MCF 10A (cell line): ENCODE measurements around the gene MIER2. TPM values are rescaled to one million over a fixed set of nuclear protein-coding genes. Genes with fewer than 3 reads are reported as not detected.

ENCODE experiments used
- BruUV-seq: library from RNA; stranded (reverse); fragments of 400-500 nt; replicated peaks from 2 replicates; lab custom pipeline; 2021; lab: Mats Ljungman, UMichigan
- CTCF ChIA-PET: fragments of 300-600 bp; sonication (Branson Sonifier 250); formaldehyde crosslinking; extraction: SDS; loops from one replicate; lab custom pipeline; 2021; ENCODE audit warnings: antibody characterized with exemption, inconsistent platforms; lab: Yijun Ruan, JAX
- POLR2A ChIA-PET: fragments of 300-600, 350-650 bp; sonication (Branson Sonifier 250); formaldehyde crosslinking; extraction: SDS; loops from one replicate; lab custom pipeline; 2020; ENCODE audit warnings: antibody characterized with exemption, inconsistent platforms; lab: Yijun Ruan, JAX
- DNase-seq: peaks from one replicate; pipeline ENCODE4 v3.0.0-alpha.2; 2018; ENCODE audit not compliant: unreplicated experiment
- H3K27ac Mint-ChIP-seq: one replicate; pipeline ENCODE4 v1.8.0; 2022; ENCODE audit warnings: mild to moderate bottlenecking, low read depth, mixed read lengths; ENCODE audit not compliant: unreplicated experiment
- H3K27me3 Mint-ChIP-seq: one replicate; pipeline ENCODE4 v1.8.0; 2022; ENCODE audit warnings: mixed read lengths; ENCODE audit not compliant: insufficient read depth, unreplicated experiment
- H3K36me3 Mint-ChIP-seq: one replicate; pipeline ENCODE4 v1.8.0; 2022; ENCODE audit warnings: mild to moderate bottlenecking, moderate library complexity, mixed read lengths; ENCODE audit not compliant: insufficient read depth, unreplicated experiment
- H3K4me1 Mint-ChIP-seq: one replicate; pipeline ENCODE4 v1.8.0; 2022; ENCODE audit warnings: mixed read lengths; ENCODE audit not compliant: insufficient read depth, unreplicated experiment
- H3K4me3 Mint-ChIP-seq: one replicate; pipeline ENCODE4 v1.8.0; 2022; ENCODE audit warnings: mild to moderate bottlenecking, moderate library complexity, mixed read lengths; ENCODE audit not compliant: unreplicated experiment
- H3K9me3 Mint-ChIP-seq: one replicate; pipeline ENCODE4 v1.8.0; 2022; ENCODE audit warnings: mixed read lengths; ENCODE audit not compliant: unreplicated experiment
- intact Hi-C: fragments of 100-400 bp; cut with micrococcal nuclease; formaldehyde crosslinking; loops from 2 replicates; pipeline ENCODE4 v1.14.1; 2022
- total RNA-seq: library from RNA; stranded (reverse); gene quantifications from 2 replicates; pipeline ENCODE4 v1.2.3, GENCODE V29; 2022
- TF ChIP-seq, protein P1 (sequence below): fragments of 200-600 bp; IDR thresholded peaks from one replicate; pipeline ENCODE4 v1.8.0; 2022; ENCODE audit warnings: antibody characterized with exemption, mild to moderate bottlenecking; ENCODE audit not compliant: unreplicated experiment

The MIER2 gene
- total RNA-seq, 1 experiment from 2014 or later, result 24.2 TPM

DNA sequence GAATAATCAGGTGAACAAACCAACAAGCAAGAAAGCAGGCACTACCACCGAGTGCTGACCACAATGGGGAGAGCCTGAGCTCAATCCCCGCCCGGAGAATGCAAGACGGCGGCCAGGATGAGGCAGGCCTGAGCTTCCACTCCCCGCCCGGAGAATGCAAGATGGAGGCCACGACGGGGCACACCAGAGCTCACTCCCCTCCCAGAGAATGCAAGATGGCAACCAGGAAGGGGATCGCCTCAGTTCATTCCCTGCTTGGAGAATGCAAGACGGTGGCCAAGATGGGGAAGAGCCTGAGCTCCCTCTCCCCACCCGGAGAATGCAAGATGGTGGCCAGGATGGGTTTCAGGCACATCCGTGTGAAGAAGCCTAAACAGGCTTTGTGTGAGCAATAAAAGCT lies 24.7 kb upstream of the MIER2 start:
- Mint-ChIP-seq H3K4me1 (peaks cover 10% of the 10 kb centered on the region), H3K36me3 (no peaks in the 10 kb centered on the region), H3K4me3 (no peak overlapping the region), H3K27me3 (peaks cover 30% of the 10 kb centered on the region), H3K27ac (no peak overlapping the region), H3K9me3 (no peaks in the 10 kb centered on the region)
- POLR2A ChIA-PET, result no interaction called here
- no TSS peak for BruUV-seq
- CTCF ChIA-PET, result interaction anchor here (1.0 kb wide), 1 partner anchor 102 kb away, joined by 4 read pairs; no protein-coding TSS in a partner anchor
- intact Hi-C loops, result no loop called here
- TF ChIP-seq, protein P1, sequence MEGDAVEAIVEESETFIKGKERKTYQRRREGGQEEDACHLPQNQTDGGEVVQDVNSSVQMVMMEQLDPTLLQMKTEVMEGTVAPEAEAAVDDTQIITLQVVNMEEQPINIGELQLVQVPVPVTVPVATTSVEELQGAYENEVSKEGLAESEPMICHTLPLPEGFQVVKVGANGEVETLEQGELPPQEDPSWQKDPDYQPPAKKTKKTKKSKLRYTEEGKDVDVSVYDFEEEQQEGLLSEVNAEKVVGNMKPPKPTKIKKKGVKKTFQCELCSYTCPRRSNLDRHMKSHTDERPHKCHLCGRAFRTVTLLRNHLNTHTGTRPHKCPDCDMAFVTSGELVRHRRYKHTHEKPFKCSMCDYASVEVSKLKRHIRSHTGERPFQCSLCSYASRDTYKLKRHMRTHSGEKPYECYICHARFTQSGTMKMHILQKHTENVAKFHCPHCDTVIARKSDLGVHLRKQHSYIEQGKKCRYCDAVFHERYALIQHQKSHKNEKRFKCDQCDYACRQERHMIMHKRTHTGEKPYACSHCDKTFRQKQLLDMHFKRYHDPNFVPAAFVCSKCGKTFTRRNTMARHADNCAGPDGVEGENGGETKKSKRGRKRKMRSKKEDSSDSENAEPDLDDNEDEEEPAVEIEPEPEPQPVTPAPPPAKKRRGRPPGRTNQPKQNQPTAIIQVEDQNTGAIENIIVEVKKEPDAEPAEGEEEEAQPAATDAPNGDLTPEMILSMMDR, result no peak
- no peak for DNase-seq

DNA sequence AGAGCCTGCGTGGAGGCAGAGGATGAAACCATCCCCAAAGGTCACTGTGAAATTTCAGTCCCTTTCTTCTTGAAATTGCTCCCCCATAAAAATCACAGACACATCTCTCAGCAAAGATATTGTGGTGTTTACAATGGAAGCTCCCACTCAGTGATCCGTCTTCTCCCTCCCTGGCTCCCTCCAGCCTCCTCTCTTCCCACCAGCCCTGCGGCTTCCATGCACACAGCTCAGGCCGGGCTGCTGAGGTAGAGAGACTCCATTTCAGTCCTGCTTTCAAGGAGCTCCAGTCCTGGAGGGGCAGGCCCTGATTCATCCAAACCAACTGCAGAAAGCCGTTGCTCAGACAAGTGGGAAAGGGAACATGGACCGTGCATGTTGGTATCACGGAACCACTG lies 24.0 kb upstream of the MIER2 start:
- no peaks in the 10 kb centered on the region for H3K9me3 Mint-ChIP-seq
- no TSS peak for BruUV-seq
- TF ChIP-seq, protein P1, result no peak
- no peak for DNase-seq
- no peaks in the 10 kb centered on the region for H3K36me3 Mint-ChIP-seq
- POLR2A ChIA-PET, result no interaction called here
- H3K4me1 Mint-ChIP-seq, result peaks cover 5% of the 10 kb centered on the region
- H3K27me3 Mint-ChIP-seq, result peaks cover 30% of the 10 kb centered on the region
- CTCF ChIA-PET, result interaction anchor here (1.0 kb wide), 1 partner anchor 101 kb away, joined by 4 read pairs; no protein-coding TSS in a partner anchor
- H3K4me3 Mint-ChIP-seq, result no peak overlapping the region
- intact Hi-C loops, result no loop called here
- no peak overlapping the region for H3K27ac Mint-ChIP-seq

DNA sequence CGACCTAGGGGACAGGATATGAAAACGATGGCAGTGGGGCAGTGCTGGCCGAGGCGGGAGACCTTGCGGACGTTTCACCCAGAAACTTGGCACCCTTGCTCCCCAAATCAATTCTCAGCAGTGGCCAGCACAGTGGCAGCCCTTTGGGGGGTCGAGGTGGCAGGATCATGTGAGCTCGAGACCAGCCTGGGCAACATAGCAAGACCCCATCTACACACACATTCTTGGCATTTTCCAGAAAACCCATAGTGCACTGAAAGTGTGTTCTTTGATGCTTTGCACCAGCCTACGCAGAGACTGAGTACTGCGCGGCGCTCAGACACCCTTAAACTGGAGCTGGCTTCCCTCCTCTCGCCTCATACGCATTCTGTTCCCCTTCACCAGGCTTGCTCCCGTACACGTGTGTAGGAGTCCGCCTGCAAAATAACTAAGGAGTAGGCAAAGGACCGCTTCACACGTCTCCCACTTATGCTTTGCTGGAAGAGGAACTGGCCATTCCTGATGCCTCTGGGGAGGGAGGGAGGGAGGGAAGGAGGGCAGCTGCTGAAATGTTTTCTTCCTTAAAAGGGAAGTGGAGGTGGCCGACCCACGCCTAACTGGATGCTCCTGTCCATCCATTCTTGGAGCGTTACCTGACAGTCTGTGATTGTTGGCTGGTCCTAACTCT lies 23.5 kb upstream of the MIER2 start:
- Mint-ChIP-seq H3K4me3 (no peak overlapping the region), H3K9me3 (no peaks in the 10 kb centered on the region), H3K27me3 (peaks cover 30% of the 10 kb centered on the region), H3K36me3 (no peaks in the 10 kb centered on the region), H3K4me1 (no peaks in the 10 kb centered on the region), H3K27ac (no peak overlapping the region)
- TF ChIP-seq, protein P1, result no peak
- POLR2A ChIA-PET, result no interaction called here
- no peak for DNase-seq
- intact Hi-C loops, result no loop called here
- CTCF ChIA-PET, result no interaction called here
- BruUV-seq, result no TSS peak

DNA sequence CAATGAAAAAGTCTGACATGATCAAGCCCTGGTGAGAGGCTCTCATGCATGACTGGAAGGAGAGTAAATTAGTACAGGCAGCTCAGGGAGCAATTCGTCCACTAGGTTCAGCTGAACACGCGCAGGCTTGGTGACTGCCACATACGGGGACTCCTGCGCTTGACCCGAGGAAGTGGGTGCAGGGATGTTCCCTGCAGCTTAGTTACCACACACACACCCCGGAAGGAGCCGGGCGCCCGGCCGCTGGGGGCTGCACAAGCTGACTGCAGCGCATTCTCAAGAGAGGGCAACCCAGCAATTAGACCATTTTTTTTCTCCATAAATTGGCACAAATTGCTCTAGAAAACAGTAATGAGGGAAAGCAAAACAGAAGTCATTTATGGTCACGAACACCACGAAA lies 23.0 kb upstream of the MIER2 start:
- Mint-ChIP-seq H3K27me3 (peaks cover 30% of the 10 kb centered on the region), H3K36me3 (no peaks in the 10 kb centered on the region), H3K4me1 (no peaks in the 10 kb centered on the region), H3K4me3 (no peak overlapping the region), H3K9me3 (no peaks in the 10 kb centered on the region), H3K27ac (no peak overlapping the region)
- DNase-seq, result no peak
- ChIA-PET POLR2A (no interaction called here), CTCF (no interaction called here)
- TF ChIP-seq, protein P1, result no peak
- intact Hi-C loops, result no loop called here
- no TSS peak for BruUV-seq
